Naive B cell (primary cell): ENCODE results near the gene BLMH. TPM values are rescaled to one million over a fixed set of nuclear protein-coding genes. Genes with fewer than 3 reads are reported as not detected.
A peak's percentile ranks its signal among the peaks of the same experiment; 100 is the strongest.

Experiments
- ATAC-seq, 2 donors: fragments of 150-1000 bp; cut with Tn5 transposase; 2 replicates each; pipeline ENCODE4 v1.10.0; 2021; ENCODE audit warnings: low read depth in 2 of 2, mild to moderate bottlenecking in 2 of 2, moderate library complexity in 2 of 2
- DNase-seq: peaks from one replicate; pipeline ENCODE4 v3.0.0; 2022
- H3K27ac Mint-ChIP-seq, 6 donors: one replicate each; pipeline ENCODE4 v1.8.0; 2020 to 2022; ENCODE audit warnings: mild to moderate bottlenecking in 6 of 6, mixed read lengths in 6 of 6, moderate library complexity in 5 of 6, inconsistent platforms in 2 of 6
- H3K27me3 Mint-ChIP-seq, 3 donors: one replicate each; pipeline ENCODE4 v1.8.0; 2021 to 2022; ENCODE audit warnings: mixed read lengths in 3 of 3, mild to moderate bottlenecking in 1 of 3
- H3K36me3 Mint-ChIP-seq, 2 donors: one replicate each; pipeline ENCODE4 v1.8.0; 2020 to 2022; ENCODE audit warnings: mixed read lengths in 2 of 2, inconsistent platforms in 1 of 2, mild to moderate bottlenecking in 1 of 2
- H3K4me1 Mint-ChIP-seq, 3 donors: one replicate each; pipeline ENCODE4 v1.8.0; 2020 to 2022; ENCODE audit warnings: mixed read lengths in 3 of 3, inconsistent platforms in 1 of 3, mild to moderate bottlenecking in 1 of 3, moderate library complexity in 1 of 3
- H3K4me3 Mint-ChIP-seq, 8 donors: one replicate each; pipeline ENCODE4 v1.8.0; 2020 to 2022; ENCODE audit warnings: mild to moderate bottlenecking in 8 of 8, mixed read lengths in 8 of 8, moderate library complexity in 8 of 8, inconsistent platforms in 2 of 8
- H3K9me3 Mint-ChIP-seq, 7 donors: one replicate each; pipeline ENCODE4 v1.8.0; 2020 to 2022; ENCODE audit warnings: mixed read lengths in 7 of 7, mild to moderate bottlenecking in 5 of 7, inconsistent platforms in 2 of 7, moderate library complexity in 1 of 7
- polyA plus RNA-seq, 6 donors: library from polyadenylated mRNA; unstranded; fragments of 300-500 nt; fragmentation: Illumina TruSeq; gene quantifications; one replicate each; pipeline ENCODE4 v1.2.3, GENCODE V29; 2021; ENCODE audit warnings: low read depth in 6 of 6

Gene BLMH, protein sequence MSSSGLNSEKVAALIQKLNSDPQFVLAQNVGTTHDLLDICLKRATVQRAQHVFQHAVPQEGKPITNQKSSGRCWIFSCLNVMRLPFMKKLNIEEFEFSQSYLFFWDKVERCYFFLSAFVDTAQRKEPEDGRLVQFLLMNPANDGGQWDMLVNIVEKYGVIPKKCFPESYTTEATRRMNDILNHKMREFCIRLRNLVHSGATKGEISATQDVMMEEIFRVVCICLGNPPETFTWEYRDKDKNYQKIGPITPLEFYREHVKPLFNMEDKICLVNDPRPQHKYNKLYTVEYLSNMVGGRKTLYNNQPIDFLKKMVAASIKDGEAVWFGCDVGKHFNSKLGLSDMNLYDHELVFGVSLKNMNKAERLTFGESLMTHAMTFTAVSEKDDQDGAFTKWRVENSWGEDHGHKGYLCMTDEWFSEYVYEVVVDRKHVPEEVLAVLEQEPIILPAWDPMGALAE
- 1 to 10 TPM in 5 of 6 donors, not detected in 1; 3.8 to 9.1 (median 5.3) TPM for polyA plus RNA-seq

DNA sequence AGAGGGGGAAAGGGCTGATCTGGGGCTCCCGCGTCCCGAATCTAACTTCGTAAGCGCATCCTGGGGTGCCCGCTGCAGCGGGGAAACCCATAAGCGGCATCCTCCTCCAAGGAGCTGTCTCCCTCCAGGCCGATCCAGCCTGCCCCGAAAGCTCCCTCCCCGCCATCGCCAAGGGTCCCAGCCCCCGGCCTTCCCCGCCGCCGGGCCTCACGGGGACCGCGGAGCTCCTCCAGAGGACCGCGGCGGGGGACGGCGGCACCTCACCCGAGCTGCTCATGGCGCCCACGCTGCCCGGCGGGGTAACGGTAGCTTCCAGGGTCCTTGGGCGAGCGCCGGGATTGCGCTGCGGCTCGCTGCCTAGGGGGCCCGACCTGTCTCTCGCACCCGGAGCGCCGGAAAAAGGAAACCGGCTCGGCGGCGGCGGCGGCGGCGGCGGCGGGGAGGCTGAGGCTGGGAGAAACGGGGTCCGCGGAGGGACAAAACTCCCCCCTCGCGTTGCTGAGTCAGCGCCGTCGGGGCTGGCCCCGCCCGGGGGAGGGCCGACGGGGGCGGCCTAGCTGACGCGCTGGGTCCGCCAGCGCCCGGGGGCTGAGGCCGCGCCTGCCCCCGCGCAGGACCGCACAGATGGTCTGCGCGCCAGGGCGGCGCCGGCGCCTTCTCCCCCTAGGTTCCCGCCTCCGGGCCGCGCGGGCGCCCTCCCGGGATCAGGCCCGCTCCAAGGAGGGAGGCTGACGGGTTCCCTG lies at the start of gene BLMH:
BLMH (minus strand) TSS at position 402 of the 743 bp plus-strand sequence; CDS start at position 277, 125 bp downstream.
- Mint-ChIP-seq H3K9me3 (no peaks in the 10 kb centered on the region), H3K27ac (peak within 1 kb of the TSS in 3 of 6 donors; percentile 70 to 74 (median 74)), H3K4me3 (peak within 1 kb of the TSS in 6 of 8 donors; percentile 85 to 96 (median 93)), H3K36me3 (no peaks in the 10 kb centered on the region), H3K4me1 (peaks cover 5 to 18% (median 14%) of the 10 kb centered on the region in 3 donors), H3K27me3 (peaks cover 0 to 3% (median 0%) of the 10 kb centered on the region in 3 donors)
- peak; percentile 79 to 85 for ATAC-seq
- DNase-seq, result peak; percentile 73

- ATAC-seq (no peak), DNase-seq (no peak)
- H3K4me1 Mint-ChIP-seq, result peaks cover 5 to 12% (median 9%) of the 10 kb centered on the region in 3 donors
- H3K36me3 Mint-ChIP-seq, result no peaks in the 10 kb centered on the region
- H3K27ac Mint-ChIP-seq, result no peak overlapping the region
- peaks cover 0 to 4% (median 4%) of the 10 kb centered on the region in 3 donors for H3K27me3 Mint-ChIP-seq
- no peaks in the 10 kb centered on the region for H3K9me3 Mint-ChIP-seq
- H3K4me3 Mint-ChIP-seq, result no peak overlapping the region
Measured at GRCh38 chr17:30340801-30341356, 49.1 kb upstream of the BLMH start.

DNA sequence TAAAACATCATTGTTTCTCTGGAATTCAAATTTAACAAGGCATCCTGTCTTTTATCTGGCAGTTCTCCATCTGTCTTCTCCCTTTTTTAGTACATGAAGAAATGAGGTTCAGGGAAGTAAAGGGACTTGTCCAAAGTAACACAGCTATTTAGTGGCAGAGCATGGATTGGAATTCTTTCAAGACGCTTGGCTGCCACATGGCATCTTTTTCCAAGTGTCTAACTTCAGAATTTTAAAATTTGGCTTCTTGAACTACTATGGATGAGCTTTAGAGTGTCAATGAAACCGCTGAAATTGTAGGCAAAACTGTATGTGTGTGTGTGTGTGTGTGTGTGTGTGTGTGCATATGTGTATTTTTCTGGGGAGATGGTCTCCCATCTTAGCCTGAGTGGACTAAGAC lies 47.3 kb upstream of the BLMH start:
- H3K9me3 Mint-ChIP-seq, result peaks cover 0 to 1% (median 0%) of the 10 kb centered on the region in 7 donors
- peaks cover 5 to 12% (median 9%) of the 10 kb centered on the region in 3 donors for H3K4me1 Mint-ChIP-seq
- H3K27me3 Mint-ChIP-seq, result peaks cover 0 to 4% (median 4%) of the 10 kb centered on the region in 3 donors
- H3K27ac Mint-ChIP-seq, result no peak overlapping the region
- ATAC-seq (no peak), DNase-seq (no peak)
- no peaks in the 10 kb centered on the region for H3K36me3 Mint-ChIP-seq
- H3K4me3 Mint-ChIP-seq, result no peak overlapping the region

DNA sequence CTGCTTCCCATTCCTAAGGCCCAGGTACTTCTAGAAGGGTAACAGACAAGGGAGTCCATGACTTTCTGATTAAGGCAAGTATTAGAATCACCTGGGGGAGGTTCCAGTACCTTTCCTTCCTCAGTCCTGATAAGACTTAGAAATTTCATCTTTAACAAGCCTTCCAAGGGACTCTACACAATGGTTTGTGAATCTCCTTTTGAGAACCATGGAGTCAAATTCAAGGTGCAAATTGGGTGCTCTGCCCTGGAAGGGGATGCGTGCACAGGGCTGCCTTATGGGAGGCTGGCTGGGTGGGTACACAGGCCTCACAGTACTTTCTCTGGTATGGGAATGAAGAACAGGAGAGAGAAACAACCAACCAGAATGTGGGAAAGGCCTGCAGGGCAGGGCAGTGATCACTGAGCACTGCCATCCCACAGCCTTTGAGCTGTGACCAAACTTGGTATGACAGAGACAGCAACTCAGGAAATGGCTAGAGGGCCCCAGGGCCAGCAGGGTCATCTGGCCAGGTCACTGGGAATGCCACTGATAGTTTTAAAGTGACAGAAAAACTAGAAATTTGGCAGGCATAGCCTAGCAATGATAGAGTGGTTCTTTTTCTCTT lies 45.8 kb upstream of the BLMH start:
- ATAC-seq (no peak), DNase-seq (no peak)
- H3K27me3 Mint-ChIP-seq, result peaks cover 0 to 4% (median 4%) of the 10 kb centered on the region in 3 donors
- peaks cover 5 to 16% (median 9%) of the 10 kb centered on the region in 3 donors for H3K4me1 Mint-ChIP-seq
- no peak overlapping the region for H3K27ac Mint-ChIP-seq
- peaks cover 0 to 1% (median 0%) of the 10 kb centered on the region in 7 donors for H3K9me3 Mint-ChIP-seq
- H3K36me3 Mint-ChIP-seq, result no peaks in the 10 kb centered on the region
- no peak overlapping the region for H3K4me3 Mint-ChIP-seq

GRCh38 chr17:30336369-30337171 lies 44.8 kb upstream of the BLMH start:
- peaks cover 0 to 1% (median 0%) of the 10 kb centered on the region in 7 donors for H3K9me3 Mint-ChIP-seq
- no peak overlapping the region for H3K27ac Mint-ChIP-seq
- H3K4me1 Mint-ChIP-seq, result peaks cover 9 to 18% (median 14%) of the 10 kb centered on the region in 3 donors
- H3K36me3 Mint-ChIP-seq, result no peaks in the 10 kb centered on the region
- H3K27me3 Mint-ChIP-seq, result peaks cover 0 to 9% (median 4%) of the 10 kb centered on the region in 3 donors
- no peak overlapping the region for H3K4me3 Mint-ChIP-seq
- peak; percentile 37 for DNase-seq
- peak; percentile 59 to 67 for ATAC-seq

GRCh38 chr17:30334421-30334820 lies 42.7 kb upstream of the BLMH start:
- no peak for DNase-seq
- peaks cover 0 to 1% (median 0%) of the 10 kb centered on the region in 7 donors for H3K9me3 Mint-ChIP-seq
- H3K4me3 Mint-ChIP-seq, result no peak overlapping the region
- H3K4me1 Mint-ChIP-seq, result peaks cover 4 to 11% (median 9%) of the 10 kb centered on the region in 3 donors
- no peaks in the 10 kb centered on the region for H3K36me3 Mint-ChIP-seq
- no peak for ATAC-seq
- H3K27me3 Mint-ChIP-seq, result peaks cover 0 to 5% (median 4%) of the 10 kb centered on the region in 3 donors
- H3K27ac Mint-ChIP-seq, result no peak overlapping the region

DNA sequence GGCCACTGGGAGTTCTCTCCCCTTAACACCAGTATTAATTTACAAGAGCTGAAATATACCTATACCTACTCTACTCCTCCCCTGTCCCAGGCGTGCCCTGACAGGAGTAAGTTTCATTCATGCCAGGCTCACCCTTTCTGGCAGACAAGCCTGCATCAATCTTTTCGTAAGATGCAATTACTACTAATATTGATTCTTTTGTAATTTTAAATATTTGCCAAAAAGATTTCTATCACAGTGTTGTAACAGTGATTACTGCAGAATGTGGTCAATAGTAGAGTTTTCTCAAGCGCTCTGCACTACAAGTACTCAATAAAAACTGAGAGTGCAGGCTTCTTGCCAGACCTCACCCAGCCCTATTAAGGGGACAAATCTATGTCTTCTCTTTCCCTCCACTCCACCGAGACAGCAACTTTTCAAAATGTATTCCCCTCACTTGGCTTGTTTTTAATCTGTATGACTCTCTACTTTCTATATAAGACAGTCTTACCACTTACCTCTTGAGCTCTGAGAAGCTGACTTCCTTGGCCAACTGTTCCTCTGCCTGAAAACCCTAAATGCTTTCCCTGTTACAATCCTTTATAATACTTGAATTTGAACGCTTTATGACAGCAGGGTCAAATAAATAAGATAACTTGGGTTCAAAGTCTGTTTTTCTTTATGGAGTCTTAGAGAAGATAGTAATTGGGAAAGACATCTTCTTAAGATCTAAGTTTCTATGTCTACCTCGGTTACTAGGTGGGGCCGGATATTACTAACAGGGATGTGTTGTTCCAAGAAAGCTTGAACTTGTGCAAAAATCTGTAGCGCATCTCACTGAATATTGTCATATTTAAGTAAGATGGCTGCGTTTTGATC lies 42.0 kb upstream of the BLMH start, which contains the start of gene TMIGD1:
TMIGD1 (minus strand) TSS at position 555 of the 858 bp plus-strand sequence. CDS start 1,924 bp downstream, outside the sequence.
- DNase-seq, result no peak
- Mint-ChIP-seq H3K4me1 (peaks cover 4 to 11% (median 9%) of the 10 kb centered on the region in 3 donors), H3K9me3 (peaks cover 0 to 1% (median 0%) of the 10 kb centered on the region in 7 donors), H3K27me3 (peaks cover 0 to 5% (median 0%) of the 10 kb centered on the region in 3 donors), H3K27ac (no peak within 1 kb of the TSS), H3K36me3 (no peaks in the 10 kb centered on the region), H3K4me3 (no peak within 1 kb of the TSS)
- ATAC-seq, result no peak

GRCh38 chr17:30332057-30332542 lies 40.4 kb upstream of the BLMH start:
- H3K4me1 Mint-ChIP-seq, result peaks cover 4 to 11% (median 9%) of the 10 kb centered on the region in 3 donors
- peaks cover 0 to 5% (median 0%) of the 10 kb centered on the region in 3 donors for H3K27me3 Mint-ChIP-seq
- no peaks in the 10 kb centered on the region for H3K36me3 Mint-ChIP-seq
- ATAC-seq (peak; percentile 40 to 50), DNase-seq (no peak)
- H3K27ac Mint-ChIP-seq, result peak overlapping the region in 2 of 6 donors; percentile 7 to 20
- H3K4me3 Mint-ChIP-seq, result no peak overlapping the region
- H3K9me3 Mint-ChIP-seq, result peaks cover 0 to 1% (median 0%) of the 10 kb centered on the region in 7 donors

DNA sequence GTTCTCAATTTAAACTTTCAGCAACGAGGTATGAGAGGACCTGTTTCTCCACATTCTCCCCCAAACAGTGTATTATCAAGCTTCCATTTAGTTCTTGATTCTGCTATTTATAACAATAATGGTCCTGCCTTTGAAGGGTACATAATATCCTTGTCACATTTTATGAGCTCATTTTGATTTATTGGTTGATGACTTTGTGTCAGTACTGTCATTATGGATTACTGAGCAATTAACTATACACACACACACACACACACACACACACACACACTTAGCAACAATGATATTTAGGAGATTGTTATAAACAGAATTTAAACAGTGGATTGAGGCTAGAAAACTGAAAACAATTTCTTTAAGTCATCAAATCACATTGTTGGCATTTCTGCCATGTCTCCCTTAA lies 35.1 kb upstream of the BLMH start:
- ATAC-seq, result no peak
- peaks cover 0 to 1% (median 0%) of the 10 kb centered on the region in 3 donors for H3K27me3 Mint-ChIP-seq
- no peak overlapping the region for H3K4me3 Mint-ChIP-seq
- H3K27ac Mint-ChIP-seq, result no peak overlapping the region
- no peaks in the 10 kb centered on the region for H3K9me3 Mint-ChIP-seq
- no peak for DNase-seq
- peaks cover 7 to 12% (median 11%) of the 10 kb centered on the region in 3 donors for H3K4me1 Mint-ChIP-seq
- no peaks in the 10 kb centered on the region for H3K36me3 Mint-ChIP-seq

- ATAC-seq (no peak), DNase-seq (no peak)
- Mint-ChIP-seq H3K9me3 (no peaks in the 10 kb centered on the region), H3K4me3 (no peak overlapping the region), H3K27me3 (no peaks in the 10 kb centered on the region), H3K4me1 (peaks cover 7 to 12% (median 10%) of the 10 kb centered on the region in 3 donors), H3K36me3 (no peaks in the 10 kb centered on the region), H3K27ac (no peak overlapping the region)
Measured at GRCh38 chr17:30324723-30325122, 33.0 kb upstream of the BLMH start.

- Mint-ChIP-seq H3K4me3 (no peak overlapping the region), H3K4me1 (peaks cover 7 to 12% (median 10%) of the 10 kb centered on the region in 3 donors), H3K9me3 (no peaks in the 10 kb centered on the region), H3K27me3 (no peaks in the 10 kb centered on the region), H3K36me3 (no peaks in the 10 kb centered on the region), H3K27ac (peak overlapping the region in 1 of 6 donors; percentile 12)
- ATAC-seq (no peak), DNase-seq (no peak)
Measured at GRCh38 chr17:30323895-30324319, 32.2 kb upstream of the BLMH start.
